HG03095 (cell line): Measurements from ENCODE around the gene HOXB7.

Experiments
- ATAC-seq: cut with Tn5 transposase; IDR thresholded peaks from one replicate; pipeline ENCODE4 v1.9.1; 2021; ENCODE audit warnings: moderate library complexity; ENCODE audit not compliant: unreplicated experiment

Gene HOXB7

DNA sequence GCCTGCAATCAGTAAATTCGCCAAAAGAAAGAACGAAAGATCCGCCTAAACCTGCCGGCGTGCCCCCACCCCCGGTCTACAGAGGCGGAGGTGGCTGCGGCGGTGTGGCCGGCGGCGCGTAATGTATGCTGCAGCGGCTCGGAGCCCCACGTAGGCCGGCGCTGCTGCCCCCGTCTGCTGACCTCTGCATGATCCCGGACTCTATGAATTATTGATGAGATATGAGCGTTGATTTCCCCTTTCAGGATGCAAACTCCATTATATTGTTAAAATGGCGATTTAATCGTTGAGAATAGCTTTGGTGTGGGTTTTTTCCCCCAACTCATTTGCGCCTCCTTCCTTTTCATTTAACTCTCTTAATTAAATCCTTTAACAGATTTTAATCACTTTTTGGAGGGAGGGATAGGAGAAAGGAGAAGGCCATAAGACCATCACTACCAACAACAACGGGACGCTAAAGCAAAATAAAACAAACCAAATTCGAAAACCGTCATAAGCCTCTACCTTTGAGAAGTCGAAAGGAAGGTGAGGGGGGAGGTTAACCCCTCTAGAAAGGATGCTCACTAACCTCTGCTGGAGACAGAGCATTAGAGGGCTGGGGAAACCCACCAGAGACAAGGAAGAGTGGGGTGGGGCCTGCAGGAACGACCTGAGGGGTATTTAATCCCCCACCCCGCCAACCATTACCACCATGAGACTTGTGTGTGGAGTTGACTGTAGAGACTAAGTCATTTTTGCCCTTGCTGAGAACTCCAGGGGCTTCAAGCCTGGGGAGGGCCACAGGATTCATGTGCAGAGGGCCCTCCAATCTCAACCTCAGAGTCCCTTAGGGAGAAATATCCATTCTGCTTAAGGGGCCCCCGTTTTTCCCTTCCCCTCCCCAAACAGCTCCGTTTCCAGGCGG is 24.2 kb downstream of the HOXB7 start:
- ATAC-seq: no peak

GRCh38 chr17:48584223-48584741 is 26.5 kb downstream of the HOXB7 start:
- ATAC-seq: no peak

DNA sequence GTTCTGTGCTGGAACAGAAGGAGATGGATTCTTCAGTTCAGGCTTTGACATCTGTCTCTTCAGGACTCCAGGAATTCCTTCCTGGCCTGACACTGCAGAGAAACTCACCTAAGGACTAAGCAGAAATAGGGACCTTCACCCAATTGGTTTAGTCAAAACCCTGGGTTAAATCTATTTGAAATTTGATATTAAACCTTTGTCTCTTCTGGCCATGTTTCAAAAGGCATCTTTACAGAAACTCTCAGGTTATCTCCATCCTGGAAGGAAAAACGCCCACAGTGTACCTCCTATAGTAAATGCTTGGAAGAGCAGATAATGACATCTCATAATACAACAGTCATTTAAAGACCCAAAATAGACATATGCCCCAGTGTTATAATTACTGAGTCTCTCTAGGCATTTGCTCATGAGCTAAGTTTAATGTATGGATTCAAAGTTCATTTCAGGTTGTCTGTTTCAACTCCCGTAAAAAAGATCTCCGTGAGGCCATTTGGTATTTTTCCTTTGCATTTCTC is 27.1 kb downstream of the HOXB7 start:
- ATAC-seq: no peak

- ATAC-seq: no peak
Observed at GRCh38 chr17:48582750-48583069, 28.1 kb downstream of the HOXB7 start.

DNA sequence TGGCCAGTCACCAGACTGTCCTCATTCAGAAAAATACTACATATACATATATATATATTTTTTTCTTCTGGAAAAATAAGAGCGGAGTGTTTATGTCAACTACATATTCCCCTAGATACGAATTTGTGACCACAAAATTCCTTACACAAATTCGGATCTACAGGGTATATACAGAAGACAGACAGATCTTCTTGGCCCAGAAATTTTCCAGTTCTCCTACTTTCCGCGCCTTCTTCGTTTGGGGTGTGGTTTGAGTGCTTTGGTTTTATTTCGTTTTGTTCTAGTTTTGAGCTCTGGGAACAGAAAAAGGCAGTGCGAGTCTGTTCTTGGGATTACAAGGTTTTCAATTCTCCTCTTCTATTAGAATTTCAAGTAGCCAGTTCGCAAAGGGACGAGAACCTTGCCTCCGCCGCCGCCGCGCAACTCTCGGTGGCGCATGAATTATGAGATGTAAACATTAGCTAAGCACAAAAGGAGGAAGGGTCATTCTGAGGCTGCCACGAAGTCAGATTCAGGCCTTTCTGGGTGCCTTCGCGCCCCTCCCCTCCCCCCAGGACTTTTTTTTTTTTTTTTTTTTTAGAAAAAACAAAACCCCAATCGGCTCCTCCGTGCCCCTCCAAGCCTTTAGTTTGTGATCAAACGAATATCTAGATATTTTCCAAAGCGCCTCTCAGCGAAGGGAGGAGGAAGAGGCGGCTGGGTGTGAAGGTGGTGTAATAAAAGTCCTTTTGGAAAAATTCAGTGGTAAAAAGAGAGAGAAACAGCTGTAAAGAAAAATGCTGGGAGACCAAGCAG is 30.9 kb downstream of the HOXB7 start:
- ATAC-seq: no peak

- ATAC-seq: no peak
Observed at GRCh38 chr17:48579471-48579759, 31.4 kb downstream of the HOXB7 start.

GRCh38 chr17:48578616-48579470 is 32.0 kb downstream of the HOXB7 start:
- no peak for ATAC-seq

DNA sequence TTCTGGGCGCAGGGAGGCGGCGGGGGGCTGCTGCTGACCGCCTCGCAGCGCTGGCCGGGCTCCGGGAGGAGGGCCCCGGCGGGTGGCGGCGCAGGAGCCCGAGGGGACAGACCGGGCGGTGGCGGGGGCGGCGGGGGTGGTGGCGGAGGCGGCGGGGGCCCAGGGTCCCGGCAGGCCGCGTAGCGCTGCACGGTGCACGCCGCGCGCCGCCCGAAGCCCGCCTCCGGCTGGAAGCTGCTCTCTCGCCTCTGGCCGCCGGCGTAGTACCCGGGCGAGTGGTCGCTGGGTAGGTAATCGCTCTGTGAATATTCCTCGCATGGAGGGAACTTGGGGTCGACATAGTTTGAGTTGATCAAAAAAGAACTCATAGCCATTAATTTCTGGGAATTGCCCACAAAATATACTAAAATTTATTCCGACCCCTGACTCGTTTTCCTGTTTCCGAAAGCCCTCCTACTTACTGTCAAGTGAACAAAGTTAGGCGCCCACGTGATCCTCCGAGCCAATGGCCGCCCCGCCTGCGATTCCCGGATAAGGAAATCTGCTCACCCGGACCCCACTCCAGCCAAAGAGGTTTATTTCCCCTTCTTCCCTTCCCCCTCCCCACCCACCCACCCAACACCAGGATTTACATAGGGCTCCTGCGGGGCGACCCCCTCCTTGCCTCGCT is 32.7 kb downstream of the HOXB7 start, which contains the start of gene HOXB4:
HOXB4 (minus strand) TSS at position 405 of the 670 bp plus-strand sequence; CDS start at position 374, 31 bp downstream.
- ATAC-seq: no peak

DNA sequence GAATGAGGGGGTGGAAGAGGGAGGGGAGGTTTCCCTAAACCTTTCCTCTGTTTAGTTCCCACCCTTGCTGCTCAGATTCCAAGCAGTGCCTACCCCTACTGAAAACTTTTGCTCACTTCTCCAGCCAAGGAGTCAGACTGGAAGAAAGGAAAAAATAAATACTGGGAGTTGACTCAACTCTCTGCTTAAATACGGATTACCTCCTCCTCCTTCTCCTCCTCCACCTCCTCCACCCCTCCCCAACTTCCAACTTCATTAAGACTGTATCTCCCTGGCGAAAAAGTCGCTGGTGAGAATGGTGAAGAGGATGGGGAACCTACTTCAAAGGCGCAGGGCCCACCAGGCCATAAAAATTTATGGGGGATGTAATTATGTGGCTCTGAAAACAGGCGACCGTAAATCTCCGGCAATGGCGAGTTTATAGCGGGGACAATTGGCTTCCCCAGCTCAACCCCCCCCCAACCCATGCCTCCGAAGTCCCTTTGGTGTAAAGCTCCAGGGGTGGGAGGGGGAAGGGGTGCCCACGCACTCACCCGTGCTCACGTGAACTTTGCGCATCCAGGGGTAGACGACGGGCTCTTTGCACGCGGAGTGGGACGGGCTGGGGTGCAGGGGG is 33.4 kb downstream of the HOXB7 start:
- no peak for ATAC-seq

DNA sequence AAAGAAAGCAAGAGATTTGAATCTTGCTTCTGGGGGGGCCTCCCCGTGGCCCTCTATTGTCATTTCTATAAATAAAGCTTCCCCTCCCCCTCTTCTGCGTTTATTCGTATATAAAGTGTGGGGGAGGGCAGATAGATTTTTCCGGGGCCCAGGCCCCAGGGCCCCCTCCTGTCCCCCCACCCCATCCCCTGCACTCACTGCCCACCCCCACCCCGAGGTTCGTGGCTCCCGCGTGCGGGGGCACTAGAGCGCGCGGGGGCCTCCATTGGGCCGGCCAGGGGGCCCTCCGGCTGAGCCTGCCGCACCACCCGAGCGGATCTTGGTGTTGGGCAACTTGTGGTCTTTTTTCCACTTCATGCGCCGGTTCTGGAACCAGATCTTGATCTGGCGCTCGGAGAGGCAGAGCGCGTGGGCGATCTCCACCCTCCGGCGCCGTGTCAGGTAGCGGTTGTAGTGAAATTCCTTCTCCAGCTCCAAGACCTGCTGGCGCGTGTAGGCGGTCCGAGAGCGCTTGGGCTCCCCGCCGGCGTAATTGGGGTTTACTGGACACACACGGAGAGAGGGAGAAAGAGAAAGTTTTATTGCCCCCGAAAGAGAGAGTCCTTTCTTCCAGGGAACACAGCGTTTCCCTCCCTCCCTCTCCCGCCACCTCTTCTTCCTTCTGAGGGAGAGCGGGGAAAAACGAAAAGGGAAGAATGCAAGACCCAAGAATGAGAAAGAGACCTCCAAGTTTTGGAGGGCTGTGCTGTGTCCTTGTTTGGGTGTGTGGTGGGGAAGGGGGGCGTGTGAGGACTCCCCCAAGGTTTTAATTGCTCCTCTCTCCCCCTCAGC is 34.1 kb downstream of the HOXB7 start:
- ATAC-seq: no peak

DNA sequence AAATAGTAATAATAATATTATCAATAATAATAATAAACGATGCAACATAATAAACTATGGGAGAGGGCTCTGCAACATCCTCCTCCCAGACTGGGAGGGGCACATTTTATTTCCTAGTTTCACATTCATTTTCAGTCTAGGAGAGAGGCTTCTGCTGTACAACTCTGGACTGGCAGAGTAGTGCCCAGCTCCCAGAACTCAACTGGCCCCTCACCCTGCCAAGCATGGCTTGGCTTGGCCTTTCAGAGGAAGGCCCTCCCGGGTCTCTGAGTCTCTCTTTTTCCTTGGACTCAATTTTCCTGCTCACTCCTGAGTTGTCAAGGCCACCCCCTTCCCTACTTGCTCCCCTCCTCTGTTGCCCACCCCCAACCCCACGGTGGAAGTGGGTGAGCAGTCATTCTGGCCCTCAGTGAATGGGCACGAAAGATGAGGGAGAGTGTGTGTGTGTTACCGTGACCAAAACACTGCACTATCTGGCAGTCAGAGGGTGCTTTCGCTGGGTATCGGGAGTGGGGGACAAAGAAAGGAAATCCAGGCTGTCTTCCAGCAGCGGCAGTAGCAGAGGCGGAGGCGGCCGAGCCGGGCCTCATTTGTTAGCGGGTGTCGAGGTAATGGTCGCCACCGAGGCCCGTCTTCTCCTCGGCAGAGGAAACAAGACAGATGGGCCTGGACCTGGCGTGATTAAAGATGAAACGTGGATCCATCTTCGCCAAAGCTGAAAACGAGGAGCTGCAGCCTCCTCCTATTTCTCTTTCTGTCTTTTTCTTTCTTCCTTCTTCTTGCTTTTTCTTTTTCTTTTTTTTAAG is 34.9 kb downstream of the HOXB7 start:
- ATAC-seq: no peak

DNA sequence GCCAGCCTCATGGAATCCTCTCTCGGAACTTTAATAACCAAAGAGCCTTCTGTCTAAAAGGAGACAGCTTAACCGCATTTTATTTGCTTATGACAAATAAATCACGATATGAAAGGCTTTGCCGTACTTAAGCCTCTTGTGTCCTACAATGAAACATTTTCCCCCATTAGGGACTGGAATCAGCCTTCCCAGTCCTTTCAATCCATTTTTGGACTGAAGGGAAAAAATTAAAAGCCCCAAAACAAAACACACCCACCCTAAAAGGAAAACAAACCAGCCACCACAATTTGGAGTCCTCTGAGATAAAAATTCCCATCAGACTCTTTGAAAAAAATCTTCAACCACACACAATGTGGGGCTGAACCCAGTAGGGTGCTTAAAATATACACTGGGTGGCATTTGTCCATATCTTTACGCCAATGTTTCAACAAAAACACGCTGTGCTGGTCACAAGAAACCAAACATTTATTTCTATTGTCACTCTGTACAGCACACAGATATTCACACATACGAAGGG is 35.7 kb downstream of the HOXB7 start:
- ATAC-seq: no peak

GRCh38 chr17:48574505-48575065 is 36.2 kb downstream of the HOXB7 start:
- no peak for ATAC-seq

- no peak for ATAC-seq
Observed at GRCh38 chr17:48571826-48572417, 38.9 kb downstream of the HOXB7 start.

DNA sequence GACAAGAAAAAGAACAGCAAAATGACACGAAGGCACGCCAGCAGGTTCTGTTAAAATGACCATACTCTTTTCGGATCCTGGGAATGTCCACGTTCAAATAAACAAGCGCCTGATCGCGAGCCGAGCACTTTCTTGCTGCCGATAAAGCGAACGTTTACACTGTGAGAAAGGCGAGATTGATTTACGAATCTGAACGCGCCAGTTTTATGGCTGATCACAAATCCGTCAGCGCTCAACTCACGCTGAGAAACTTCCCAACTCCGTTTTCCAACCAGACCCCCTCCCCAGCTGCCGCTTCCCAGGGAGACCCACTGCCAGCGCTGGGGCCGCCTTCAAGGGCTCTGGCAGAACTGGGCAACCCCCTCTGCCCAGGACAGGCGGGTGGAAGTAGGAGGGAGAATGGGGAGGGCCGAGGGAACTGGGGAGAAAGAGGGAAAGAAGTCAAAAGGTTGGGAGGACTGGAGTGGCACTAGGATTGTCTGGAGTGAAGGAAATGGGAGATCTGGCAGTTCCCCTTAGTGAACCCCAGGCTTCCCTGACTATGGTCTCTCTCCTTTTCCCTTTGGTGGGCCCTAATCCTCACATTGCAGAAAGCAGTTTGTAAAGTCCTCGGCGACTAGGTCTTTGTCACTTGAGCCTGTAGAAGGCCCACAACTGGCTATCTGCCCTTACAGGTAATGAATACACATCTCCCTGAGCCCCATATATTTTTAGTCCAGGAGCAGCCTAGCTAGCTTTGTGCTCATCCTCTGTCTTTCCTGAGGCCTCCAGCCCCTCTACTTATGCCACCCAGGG is 39.6 kb downstream of the HOXB7 start:
- no peak for ATAC-seq

- no peak for ATAC-seq
Observed at GRCh38 chr17:48570325-48571023, 40.3 kb downstream of the HOXB7 start.
